ENCODE measurements around the gene KLC3.

DNA sequence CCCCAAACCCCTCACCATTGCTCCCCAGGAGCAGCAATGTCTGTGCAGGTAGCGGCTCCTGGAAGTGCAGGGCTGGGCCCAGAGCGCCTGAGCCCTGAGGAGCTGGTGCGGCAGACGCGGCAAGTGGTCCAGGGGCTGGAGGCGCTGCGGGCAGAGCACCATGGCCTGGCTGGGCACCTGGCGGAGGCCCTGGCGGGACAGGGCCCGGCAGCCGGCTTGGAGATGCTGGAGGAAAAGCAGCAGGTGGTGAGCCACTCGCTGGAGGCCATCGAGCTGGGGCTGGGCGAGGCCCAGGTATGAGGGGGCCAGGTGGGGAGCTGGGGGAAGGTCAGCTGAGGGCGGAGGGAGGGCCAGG is 4.9 kb downstream of the KLC3 start:
- TF ChIP-seq POLR2A (IDR thresholded peaks at IDR 0.05) = no peak
- TF ChIP-seq, protein P1, sequence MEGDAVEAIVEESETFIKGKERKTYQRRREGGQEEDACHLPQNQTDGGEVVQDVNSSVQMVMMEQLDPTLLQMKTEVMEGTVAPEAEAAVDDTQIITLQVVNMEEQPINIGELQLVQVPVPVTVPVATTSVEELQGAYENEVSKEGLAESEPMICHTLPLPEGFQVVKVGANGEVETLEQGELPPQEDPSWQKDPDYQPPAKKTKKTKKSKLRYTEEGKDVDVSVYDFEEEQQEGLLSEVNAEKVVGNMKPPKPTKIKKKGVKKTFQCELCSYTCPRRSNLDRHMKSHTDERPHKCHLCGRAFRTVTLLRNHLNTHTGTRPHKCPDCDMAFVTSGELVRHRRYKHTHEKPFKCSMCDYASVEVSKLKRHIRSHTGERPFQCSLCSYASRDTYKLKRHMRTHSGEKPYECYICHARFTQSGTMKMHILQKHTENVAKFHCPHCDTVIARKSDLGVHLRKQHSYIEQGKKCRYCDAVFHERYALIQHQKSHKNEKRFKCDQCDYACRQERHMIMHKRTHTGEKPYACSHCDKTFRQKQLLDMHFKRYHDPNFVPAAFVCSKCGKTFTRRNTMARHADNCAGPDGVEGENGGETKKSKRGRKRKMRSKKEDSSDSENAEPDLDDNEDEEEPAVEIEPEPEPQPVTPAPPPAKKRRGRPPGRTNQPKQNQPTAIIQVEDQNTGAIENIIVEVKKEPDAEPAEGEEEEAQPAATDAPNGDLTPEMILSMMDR (IDR thresholded peaks at IDR 0.05) = no peak
